ACC112 (cell line): ENCODE results near the gene PLEKHB2.
"Not testable (repeated sequence)": the region's sequence is repeated elsewhere in the genome, so short reads cannot be mapped to it uniquely, and the experiment has no call there.

Experiments used
- H2AFZ ChIP-seq: fragments of 200-600 bp; sonication (generic); one replicate; pipeline ENCODE4 v1.6.0; 2017; ENCODE audit warnings: antibody characterized with exemption, low read length; ENCODE audit not compliant: unreplicated experiment
- H3K27ac ChIP-seq: fragments of 200-600 bp; sonication (generic); 2 replicates; pipeline ENCODE4 v1.5.1; 2014; ENCODE audit warnings: low read depth, mild to moderate bottlenecking, antibody characterized with exemption, low read length, moderate library complexity
- H3K27me3 ChIP-seq: fragments of 200-600 bp; sonication (generic); 2 replicates; pipeline ENCODE4 v1.6.1; 2014; ENCODE audit warnings: mild to moderate bottlenecking, antibody characterized with exemption, low read length, moderate library complexity, mixed read lengths; ENCODE audit not compliant: insufficient read depth
- H3K36me3 ChIP-seq: fragments of 200-600 bp; sonication (generic); 2 replicates; pipeline ENCODE4 v1.6.1; 2016; ENCODE audit warnings: mild to moderate bottlenecking, antibody characterized with exemption, low read length, moderate library complexity, mixed read lengths; ENCODE audit not compliant: insufficient read depth
- H3K4me1 ChIP-seq: fragments of 200-600 bp; sonication (generic); one replicate; pipeline ENCODE4 v1.6.1; 2016; ENCODE audit warnings: low read length, mixed read lengths; ENCODE audit not compliant: insufficient read depth, unreplicated experiment, control insufficient read depth
- H3K4me3 ChIP-seq: fragments of 200-600 bp; sonication (generic); 2 replicates; pipeline ENCODE4 v1.5.1; 2014; ENCODE audit warnings: mild to moderate bottlenecking, low read depth, low read length
- H3K79me2 ChIP-seq: fragments of 200-600 bp; sonication (generic); one replicate; pipeline ENCODE4 v1.6.0; 2016; ENCODE audit warnings: low read length; ENCODE audit not compliant: control insufficient read depth, unreplicated experiment, insufficient read depth

Gene PLEKHB2

DNA sequence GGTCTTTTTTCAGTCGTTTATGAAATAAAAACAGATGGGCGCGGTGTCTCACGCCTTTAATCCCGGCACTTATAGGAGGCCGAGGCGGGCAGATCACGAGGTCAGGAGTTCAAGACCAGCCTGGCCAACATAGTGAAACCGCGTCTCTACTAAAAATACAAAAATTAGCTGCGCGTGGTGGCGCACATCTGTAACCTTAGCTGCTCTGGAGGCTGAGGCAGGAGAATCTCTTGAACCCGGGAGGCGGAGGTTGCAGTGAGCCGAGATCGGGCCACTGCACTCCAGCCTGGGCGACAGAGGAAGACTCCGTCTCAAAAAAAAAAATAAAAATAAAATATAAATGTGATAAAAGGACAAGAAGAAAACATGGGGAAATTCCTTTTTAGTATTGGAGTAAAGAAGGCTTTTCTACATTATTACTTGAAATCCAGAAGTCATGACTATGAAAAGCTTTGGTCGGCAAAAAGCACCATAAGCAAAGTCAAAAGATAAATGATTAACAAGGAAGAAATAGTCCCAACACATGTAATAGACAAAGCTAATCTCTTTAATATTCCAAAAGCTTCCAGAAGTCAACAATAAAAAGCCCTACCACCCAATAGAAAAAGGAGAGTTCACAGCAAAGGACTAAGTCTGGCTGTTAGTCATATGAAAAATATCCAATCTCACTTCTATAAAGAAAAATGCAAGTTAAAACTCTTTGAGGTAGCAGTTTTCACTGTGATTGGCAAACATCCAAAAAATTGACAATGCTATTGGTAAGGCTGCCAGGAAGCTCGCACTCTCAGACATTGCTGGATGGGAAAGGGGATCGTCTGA, 10.5 kb upstream of the PLEKHB2 start:
- peak overlapping the region; percentile 97 for H3K4me3 ChIP-seq
- no peak overlapping the region for H2AFZ ChIP-seq
- H3K79me2 ChIP-seq: peaks cover 33% of the 10 kb centered on the region
- H3K27me3 ChIP-seq: no peaks in the 10 kb centered on the region
- H3K36me3 ChIP-seq: no peaks in the 10 kb centered on the region
- H3K4me1 ChIP-seq: peaks cover 8% of the 10 kb centered on the region
- no peak overlapping the region for H3K27ac ChIP-seq

DNA sequence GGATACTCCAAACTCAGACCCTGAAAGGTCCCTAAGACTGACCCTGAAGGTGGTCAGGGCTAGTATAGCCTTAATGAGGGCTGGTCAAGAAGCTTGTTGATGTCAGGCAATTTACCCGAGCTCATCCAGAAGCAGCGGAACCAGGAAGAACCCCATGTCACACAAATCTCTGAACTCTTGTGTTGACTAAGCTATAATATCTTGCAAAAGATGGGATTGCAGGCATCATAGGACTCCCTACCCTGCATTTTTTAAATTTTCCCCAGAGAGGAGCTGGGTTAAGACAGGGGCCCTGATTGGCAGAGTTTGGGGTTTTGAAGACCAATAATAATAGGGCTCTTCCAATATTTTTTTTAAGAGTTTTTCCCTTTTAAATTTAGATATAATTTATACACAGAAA, 2.0 kb upstream of the PLEKHB2 start:
- Histone ChIP-seq H3K4me1 (peaks cover 17% of the 10 kb centered on the region), H2AFZ (no peak overlapping the region), H3K79me2 (peaks cover 31% of the 10 kb centered on the region), H3K4me3 (no peak overlapping the region), H3K27ac (no peak overlapping the region), H3K36me3 (no peaks in the 10 kb centered on the region; the same call in 1 of the 2 replicates), H3K27me3 (no peaks in the 10 kb centered on the region)

DNA sequence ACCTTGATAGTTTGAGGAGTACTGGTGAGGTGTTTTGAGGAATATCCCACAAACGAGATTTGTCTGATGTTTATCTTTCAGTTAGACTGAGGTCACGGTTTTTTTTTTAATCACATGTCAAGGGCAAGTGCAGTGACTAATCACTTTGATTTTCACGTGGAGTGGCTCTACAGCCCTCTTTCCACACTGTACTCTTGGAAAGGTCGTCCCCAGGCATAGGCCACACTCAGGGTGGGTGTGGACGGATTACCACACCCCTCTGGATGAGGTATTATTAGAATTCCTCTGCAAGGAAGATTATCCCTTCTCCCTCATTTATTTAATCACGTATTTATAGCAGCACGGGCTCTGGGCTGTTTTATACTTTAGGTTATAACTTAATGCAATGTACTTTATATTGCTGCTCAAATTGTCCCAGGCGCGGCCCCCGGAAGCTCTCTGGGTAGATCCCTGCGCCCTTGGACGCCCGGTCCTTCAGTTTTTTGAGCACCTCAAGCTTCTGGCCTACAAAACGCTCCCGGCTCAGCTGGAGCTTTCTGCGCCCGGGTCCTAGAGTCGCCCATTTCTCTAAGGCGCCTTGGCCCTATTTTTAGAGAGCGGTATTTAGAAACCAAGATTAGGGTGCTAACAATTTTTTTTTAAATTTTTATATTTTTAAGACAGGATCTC, 515 bp upstream of the PLEKHB2 start:
- Histone ChIP-seq H3K4me3 (peak overlapping the region; percentile 88), H3K36me3 (peaks cover 3% of the 10 kb centered on the region), H3K27ac (peak overlapping the region; percentile 83), H3K4me1 (peaks cover 17% of the 10 kb centered on the region), H3K79me2 (peaks cover 45% of the 10 kb centered on the region), H3K27me3 (no peaks in the 10 kb centered on the region), H2AFZ (peak overlapping the region; percentile 72)

DNA sequence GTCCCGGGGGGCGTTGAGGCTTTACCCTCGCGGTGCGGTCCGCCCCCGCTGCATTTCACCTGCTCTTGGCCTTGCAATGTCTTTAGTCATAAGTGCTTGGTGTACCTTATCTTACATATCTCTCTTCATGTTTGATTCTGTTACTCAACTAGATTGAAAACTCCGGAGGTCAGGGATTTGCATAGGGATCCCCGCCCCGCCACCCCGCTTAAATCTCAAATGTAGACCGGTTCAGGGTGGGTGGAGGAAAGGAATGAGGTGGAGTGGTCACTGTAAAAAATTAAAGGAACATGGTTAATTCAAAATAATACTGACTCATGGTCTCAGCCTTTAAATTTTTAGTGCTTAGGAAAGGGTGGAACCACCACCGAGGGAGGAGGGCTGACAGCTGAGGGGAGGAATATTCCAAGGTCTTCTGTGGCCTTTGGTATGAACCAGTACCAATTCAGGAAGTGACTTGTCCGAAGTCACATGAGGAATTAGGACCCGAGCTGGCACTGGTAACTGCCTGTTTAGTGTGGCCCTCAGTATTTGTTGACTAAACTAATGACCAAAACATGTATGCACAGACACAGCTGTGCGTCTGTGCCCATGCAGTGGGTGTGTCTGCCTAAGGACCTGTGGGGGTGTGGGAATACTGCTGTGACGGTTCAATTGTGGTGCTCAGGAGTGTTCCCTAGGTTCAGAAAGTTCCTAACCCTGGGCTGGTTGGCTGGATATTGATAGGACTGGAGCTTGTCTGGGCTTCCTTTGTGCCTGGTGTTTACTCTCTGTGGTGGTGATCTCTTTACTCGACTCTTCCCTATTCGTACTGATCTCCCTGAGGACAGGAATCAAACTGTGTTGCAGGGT, 1.0 kb downstream of the PLEKHB2 start:
- Histone ChIP-seq H3K4me3 (peak overlapping the region; percentile 88), H2AFZ (no peak overlapping the region), H3K27me3 (no peaks in the 10 kb centered on the region), H3K27ac (peak overlapping the region; percentile 83), H3K79me2 (peaks cover 61% of the 10 kb centered on the region), H3K4me1 (peaks cover 23% of the 10 kb centered on the region), H3K36me3 (peaks cover 9% of the 10 kb centered on the region)

DNA sequence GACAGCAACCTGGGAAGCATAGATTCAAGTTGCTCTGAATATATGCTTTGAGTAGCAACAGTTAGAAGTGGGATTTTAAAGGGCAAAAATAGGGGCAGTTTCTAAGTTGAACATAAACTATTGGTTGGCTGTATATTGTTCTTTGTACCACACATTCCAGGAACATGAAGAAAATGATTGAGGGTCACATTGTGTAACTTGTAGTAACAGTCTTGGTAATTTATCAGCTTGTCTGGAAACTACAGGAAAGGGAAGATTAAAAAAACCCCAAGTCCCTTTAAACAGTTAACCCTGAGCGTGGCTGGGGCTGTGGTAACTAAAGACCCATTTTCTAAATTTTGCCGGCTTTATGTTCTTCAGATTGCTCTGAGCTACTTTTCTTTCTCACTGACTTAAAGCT, 7.4 kb downstream of the PLEKHB2 start:
- H3K27me3 ChIP-seq: no peaks in the 10 kb centered on the region
- no peak overlapping the region for H3K27ac ChIP-seq
- no peak overlapping the region for H3K4me3 ChIP-seq
- H3K79me2 ChIP-seq: peaks cover 96% of the 10 kb centered on the region
- H3K36me3 ChIP-seq: peaks cover 20% of the 10 kb centered on the region
- no peak overlapping the region for H2AFZ ChIP-seq
- peaks cover 10% of the 10 kb centered on the region for H3K4me1 ChIP-seq

DNA sequence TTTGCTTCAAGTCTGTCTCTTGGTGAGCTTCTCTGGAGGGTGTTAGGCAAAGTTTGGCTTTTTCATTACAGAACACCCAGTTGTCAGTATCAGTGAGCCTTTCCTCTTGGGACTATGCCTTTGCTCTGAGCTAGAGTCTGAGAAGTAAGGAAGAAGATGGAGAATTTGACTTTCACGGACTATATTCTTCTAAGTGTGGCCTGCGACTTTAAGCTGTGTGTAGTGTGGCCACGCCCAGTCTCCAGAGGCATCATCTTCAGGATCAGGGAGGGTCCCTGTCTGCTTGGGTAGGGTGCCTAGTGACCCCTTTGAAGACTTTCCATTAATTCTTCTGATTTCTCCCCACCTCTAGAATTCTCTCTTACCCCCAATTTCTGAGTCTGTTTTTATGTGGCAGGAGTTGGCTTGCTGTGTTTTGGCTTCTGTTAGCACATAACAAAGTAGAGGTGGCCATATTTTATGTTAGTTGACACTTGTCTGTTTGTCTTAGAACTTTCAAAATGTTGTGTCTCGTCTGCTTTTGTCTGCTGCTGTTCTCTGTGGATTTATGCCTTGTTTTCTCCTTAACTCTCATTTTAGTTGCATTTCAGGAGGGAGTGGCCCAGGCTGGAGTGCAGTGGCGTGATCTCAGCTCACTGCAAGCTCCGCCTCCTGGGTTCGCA, 8.6 kb downstream of the PLEKHB2 start:
- no peak overlapping the region for H2AFZ ChIP-seq
- no peak overlapping the region for H3K4me3 ChIP-seq
- peaks cover 20% of the 10 kb centered on the region for H3K36me3 ChIP-seq
- no peak overlapping the region for H3K27ac ChIP-seq
- no peaks in the 10 kb centered on the region for H3K27me3 ChIP-seq
- H3K4me1 ChIP-seq: peaks cover 6% of the 10 kb centered on the region
- H3K79me2 ChIP-seq: peaks cover 94% of the 10 kb centered on the region

DNA sequence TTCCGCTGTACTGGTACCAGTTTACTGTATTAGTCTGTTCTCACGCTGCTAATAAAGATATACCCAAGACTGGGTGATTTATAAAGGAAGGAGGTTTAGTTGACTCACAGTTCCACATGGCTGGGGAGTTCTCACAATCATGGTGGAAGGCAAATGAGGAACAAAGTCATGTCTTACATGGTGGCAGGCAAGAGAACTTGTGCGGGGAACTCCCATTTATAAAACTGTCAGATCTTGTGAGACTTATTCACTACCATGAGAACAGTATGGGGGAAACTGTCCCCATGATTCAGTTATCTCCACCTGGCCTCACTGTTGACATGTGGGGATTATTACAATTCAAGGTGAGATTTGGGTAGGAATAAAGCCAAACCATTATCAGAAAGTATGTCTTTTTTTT, 9.8 kb downstream of the PLEKHB2 start:
- not testable (repeated sequence) for H3K27ac ChIP-seq, H2AFZ ChIP-seq, H3K4me1 ChIP-seq, H3K4me3 ChIP-seq, H3K27me3 ChIP-seq
- peaks cover 93% of the 10 kb centered on the region for H3K79me2 ChIP-seq
- H3K36me3 ChIP-seq: peaks cover 16% of the 10 kb centered on the region

DNA sequence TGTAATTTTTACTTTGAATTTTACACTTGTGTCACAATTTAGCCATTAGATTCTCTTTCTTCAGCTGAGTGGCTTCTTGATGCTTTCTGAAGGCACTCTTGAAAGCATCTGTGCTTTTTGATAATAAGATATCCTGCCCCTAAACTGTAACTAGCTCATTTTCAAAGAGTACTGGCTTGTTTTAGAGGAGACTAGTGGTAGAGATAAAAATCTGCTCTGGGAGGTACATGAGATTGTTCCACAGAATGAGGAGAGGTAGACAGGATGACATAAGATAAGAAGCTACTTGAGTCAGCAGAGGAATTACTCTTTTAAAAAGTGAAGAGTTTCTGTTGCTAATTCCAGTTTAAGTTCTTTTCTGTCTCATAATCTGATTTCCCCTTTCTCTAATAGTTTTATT, 10.6 kb downstream of the PLEKHB2 start:
- no peak overlapping the region for H3K4me3 ChIP-seq
- no peaks in the 10 kb centered on the region for H3K27me3 ChIP-seq
- peaks cover 5% of the 10 kb centered on the region for H3K4me1 ChIP-seq
- H3K27ac ChIP-seq: no peak overlapping the region
- H3K36me3 ChIP-seq: peaks cover 11% of the 10 kb centered on the region
- H3K79me2 ChIP-seq: peaks cover 93% of the 10 kb centered on the region
- H2AFZ ChIP-seq: no peak overlapping the region

DNA sequence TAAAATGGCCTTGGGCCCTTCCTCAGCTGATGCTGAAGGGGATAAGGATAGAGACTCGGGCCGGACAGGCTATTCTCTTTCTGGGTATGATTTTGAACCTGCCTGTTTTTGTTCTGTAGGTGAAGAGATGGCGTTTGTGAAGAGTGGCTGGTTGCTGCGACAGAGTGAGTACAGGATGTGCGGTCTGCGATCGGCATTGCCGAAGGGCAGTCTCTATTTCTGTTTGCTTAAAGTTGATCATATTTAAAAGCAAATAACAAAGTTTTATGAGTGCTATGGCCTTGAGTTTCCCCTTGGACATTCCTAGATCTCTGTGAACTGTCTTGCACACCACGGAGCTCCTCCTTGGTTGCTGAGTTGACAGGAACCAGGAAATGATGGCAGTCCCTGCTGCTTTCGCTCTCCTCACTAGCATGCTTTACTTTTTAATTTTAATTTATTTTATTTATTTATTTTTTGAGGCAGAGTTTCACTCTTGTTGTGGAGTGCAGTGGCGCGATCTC, 15.7 kb downstream of the PLEKHB2 start:
- Histone ChIP-seq H3K79me2 (peaks cover 73% of the 10 kb centered on the region), H3K27me3 (no peaks in the 10 kb centered on the region), H3K4me3 (no peak overlapping the region), H3K36me3 (peaks cover 28% of the 10 kb centered on the region), H3K27ac (no peak overlapping the region), H3K4me1 (no peaks in the 10 kb centered on the region), H2AFZ (no peak overlapping the region)

DNA sequence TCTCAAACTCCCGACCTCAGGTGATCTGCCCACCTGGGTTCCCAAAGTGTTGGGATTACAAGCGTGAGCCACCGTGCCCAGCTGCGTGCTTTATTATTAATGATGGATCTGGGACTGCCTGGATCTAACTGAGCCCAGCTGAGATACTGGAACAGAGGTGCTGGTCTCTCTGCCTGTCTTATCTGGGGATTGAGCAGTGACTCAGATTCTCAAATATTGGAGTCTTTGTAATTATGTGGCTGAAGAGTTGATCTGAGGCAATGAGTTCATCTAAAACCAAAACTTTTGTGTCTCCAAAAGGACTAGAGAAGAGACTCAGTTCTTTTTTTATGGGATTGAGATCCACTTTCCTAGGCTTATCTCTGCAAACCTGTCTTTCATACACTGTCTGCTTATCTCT, 16.3 kb downstream of the PLEKHB2 start:
- Histone ChIP-seq H3K27ac (no peak overlapping the region), H3K36me3 (peaks cover 26% of the 10 kb centered on the region), H2AFZ (no peak overlapping the region), H3K27me3 (no peaks in the 10 kb centered on the region), H3K4me3 (no peak overlapping the region), H3K79me2 (peaks cover 67% of the 10 kb centered on the region), H3K4me1 (no peaks in the 10 kb centered on the region)
